Stomach (tissue), 4 donors: ENCODE data around the gene UBAC2.

Experiments used
- CTCF ChIP-seq, 7 experiments: fragments of 450-650 bp in 4 of 7; fragments of 200-600 bp in 3 of 7; sonication (generic) in 3 of 7; IDR thresholded peaks; one replicate each; pipeline ENCODE4 v1.5.1; 2016 to 2019; ENCODE audit warnings: antibody characterized with exemption in 7 of 7, control low read depth in 2 of 7, mild to moderate bottlenecking in 1 of 7
- EP300 ChIP-seq: sonication (generic); formaldehyde crosslinking; IDR thresholded peaks from one replicate; pipeline ENCODE4 v1.6.1; 2017; ENCODE audit warnings: antibody characterized with exemption
- POLR2AphosphoS5 ChIP-seq, 3 donors: sonication (generic); formaldehyde crosslinking; IDR thresholded peaks; one replicate each; pipeline ENCODE4 v1.6.1; 2016; ENCODE audit warnings: antibody characterized with exemption in 3 of 3

GRCh38 chr13:99289271-99289670, 88.6 kb downstream of the UBAC2 start:
- TF ChIP-seq POLR2AphosphoS5 (IDR thresholded peaks at IDR 0.05) (no peak), EP300 (no peak), CTCF (IDR thresholded peaks at IDR 0.05) (no peak)
